Endometrial microvascular endothelial cells (primary cell): ENCODE data around the gene TMC8. TPM values are rescaled to one million over a fixed set of nuclear protein-coding genes. Genes with fewer than 3 reads are reported as not detected.

Experiments
- in situ Hi-C: cut with HindIII; loops from 2 replicates; pipeline ENCODE4 v1.10.0; 2017; ENCODE audit warnings: low sequenced_read_pairs, low pct_unique_long_range_greater_than_20kb; ENCODE audit errors: inconsistent ontology term
- total RNA-seq: library from RNA; depleted of rRNA; stranded (reverse); fragments of >200 nt; gene quantifications from one replicate; pipeline ENCODE4 v1.2.3, GENCODE V29; 2015; ENCODE audit errors: inconsistent ontology term

TMC8 gene
- total RNA-seq, 1 donor from 2014 or later = not detected

GRCh38 chr17:78144736-78145641, 14.4 kb downstream of the TMC8 start:
- in situ Hi-C loops = no loop called here

DNA sequence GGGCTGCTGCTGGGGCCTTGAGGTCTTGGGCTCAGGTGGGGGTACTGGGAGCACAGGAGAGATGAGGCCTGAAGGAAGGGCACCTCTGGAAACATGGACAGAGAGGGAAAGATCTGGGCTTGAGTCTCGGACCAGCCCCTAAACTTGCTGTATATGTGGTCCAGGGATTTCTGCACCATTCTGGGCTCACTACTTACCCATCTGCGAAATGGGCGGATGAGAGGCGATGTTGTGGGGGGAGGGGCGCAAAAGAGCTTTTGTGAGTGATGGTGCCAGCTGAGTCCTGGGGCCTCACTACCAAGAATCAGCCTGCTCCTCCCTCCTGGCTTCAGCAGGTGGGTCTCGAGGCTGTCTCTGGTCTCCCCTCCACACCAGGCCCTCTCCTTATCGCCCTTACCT, 15.9 kb downstream of the TMC8 start:
- in situ Hi-C loops = no loop called here

DNA sequence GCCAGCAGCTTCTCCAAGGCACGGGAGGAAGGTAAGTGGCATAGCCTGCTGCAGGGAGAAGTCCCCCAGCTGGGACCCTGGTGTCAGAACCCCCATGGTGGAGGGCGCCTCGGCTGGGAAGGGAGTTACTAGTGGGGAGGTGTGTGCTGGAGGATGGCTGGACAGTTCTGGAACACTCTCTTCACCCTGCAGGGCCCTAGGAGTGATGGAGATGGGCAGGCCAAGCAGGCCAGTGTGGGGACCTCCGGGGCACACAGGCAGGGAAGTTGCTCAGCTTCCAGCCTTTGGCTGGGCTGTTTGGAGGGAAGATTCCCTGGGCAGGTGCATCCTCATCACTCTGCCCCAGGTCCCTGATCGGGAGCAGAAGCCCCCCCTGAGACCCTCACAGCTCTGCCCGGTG, 16.3 kb downstream of the TMC8 start:
- in situ Hi-C loops = no loop called here

GRCh38 chr17:78147315-78147998, 16.9 kb downstream of the TMC8 start:
- in situ Hi-C loops = no loop called here

DNA sequence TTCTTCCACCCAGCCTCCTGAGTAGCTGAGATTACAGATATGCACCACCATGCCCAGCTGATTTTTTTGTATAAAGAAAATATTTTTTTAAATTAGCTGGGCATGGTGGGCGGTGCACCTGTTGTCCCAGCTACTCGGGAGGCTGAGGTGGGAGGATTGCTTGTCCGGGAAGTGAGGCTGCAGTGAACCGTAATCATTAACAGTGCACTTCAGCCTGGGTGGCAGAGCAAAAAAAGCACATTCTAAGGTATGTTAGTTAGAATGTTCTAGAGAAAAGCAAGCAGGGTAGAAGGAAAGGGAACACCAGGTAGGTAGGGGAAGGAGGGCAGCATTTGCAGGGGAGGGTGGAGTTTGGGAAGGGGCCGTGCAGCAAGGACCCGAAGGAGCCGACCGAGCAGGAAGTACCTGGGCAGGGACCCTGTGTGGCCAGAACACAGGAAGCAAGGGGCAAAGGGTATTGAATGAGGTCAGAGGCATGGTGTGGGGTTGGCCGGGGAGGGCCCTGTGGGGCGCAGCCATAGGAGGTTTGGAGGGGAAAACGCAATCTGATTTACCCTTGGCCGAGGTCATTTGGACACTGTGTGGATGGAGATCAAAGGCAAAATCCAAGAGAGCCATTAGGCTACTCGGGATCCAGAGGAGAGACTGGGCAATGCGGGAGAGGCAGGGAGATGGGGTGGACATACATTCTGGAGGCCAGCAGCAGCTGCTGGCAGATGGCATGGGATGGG, 17.9 kb downstream of the TMC8 start:
- in situ Hi-C loops = no loop called here

DNA sequence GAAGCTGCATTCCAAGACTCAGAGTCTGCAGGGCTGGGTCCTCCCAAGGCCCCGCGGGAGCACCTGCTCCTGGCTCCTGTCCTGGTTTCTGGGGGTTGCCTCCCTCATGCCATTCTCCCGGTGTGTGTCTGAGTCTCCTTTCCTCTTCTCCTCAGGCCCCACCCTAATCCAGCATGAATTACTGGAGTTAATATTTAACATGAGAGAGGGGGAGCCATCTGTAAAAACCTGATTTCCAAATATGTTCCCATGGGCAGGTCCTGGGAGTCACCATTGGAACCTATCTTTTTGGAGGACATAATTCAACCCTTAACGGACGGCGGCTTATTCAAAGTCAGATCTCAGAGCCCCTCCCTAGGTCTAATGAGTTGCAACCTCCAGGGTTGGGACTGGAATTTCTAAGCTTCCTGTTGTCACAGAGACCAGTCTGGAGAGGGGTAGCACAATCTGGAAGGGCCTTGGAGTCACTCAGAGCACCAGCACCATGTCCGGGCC, 21.0 kb downstream of the TMC8 start:
- in situ Hi-C loops = no loop called here

GRCh38 chr17:78154903-78155811, 24.6 kb downstream of the TMC8 start:
- in situ Hi-C loops = no loop called here

GRCh38 chr17:78159575-78160158, 29.1 kb downstream of the TMC8 start:
- in situ Hi-C loops = no loop called here

GRCh38 chr17:78163881-78164747, 33.5 kb downstream of the TMC8 start:
- in situ Hi-C loops = no loop called here

GRCh38 chr17:78164748-78165607, 34.4 kb downstream of the TMC8 start:
- in situ Hi-C loops = no loop called here

DNA sequence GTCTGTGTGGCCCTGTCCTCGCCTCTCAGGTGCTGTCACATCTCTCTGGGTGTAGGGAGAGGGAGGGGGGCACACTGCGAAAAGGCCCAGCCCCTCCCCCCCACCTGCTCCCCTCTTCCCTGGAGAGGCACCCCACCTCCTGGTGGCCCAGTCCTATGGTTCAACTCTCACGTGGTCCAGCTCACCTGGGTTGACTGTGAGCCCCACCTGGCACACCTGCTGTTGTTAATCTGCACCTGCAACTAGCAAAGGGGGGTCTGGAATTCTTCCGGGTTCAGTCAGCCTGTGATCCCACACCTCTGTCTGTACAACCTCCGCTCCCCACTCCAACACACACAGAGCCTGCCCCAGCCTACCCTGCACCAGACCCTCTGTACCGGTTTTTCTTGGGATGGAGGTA, 35.8 kb downstream of the TMC8 start:
- in situ Hi-C loops = no loop called here

- in situ Hi-C loops = no loop called here
Observed at GRCh38 chr17:78168242-78168902, 37.8 kb downstream of the TMC8 start, which contains the start of gene SYNGR2. Gene SYNGR2, plus strand, starts transcription at chr17:78168581. Its CDS starts 36 bp downstream, at chr17:78168617.

DNA sequence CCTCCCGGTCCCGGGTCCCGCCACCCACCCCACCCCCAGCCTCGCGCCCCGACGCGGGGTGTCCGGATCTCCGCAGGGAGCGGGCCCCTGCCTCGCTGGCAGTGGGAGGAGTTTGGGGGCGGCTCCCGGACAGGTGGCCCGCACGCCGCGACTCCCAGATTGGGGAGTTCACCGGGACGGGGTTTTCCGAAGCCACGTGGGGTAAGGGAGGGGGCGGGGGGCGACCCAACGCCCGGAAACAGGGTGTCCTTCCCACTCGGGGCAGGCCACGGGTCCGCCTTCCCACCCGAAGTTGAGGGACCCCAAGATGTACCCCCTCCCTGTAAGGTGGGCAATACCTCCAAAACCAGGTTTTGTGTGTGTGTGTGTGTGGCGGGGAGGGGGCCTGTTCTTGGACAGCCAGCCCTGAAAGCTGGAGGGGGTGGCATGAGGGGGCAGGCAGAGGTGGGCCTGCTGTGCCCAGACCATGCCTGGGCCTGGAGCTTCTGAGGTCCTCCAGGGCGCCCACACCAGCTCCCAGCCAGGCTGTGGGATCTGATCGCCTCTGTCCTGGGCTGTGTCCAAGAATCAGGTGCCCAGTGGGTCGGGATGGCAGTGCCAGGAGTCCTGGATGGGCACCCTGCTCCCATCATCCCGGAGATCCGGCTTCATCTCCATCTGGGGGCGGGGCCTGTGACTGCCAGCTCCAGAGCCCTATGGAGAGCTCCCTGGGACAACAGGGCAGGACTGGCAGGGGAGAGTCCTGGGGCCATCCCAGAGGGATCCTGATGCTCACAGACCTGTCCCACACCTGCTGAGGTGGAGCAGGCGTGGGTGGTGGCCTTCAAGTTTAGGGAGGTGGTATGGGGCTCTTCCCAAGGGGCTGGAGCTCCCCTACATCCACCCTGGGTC, 38.6 kb downstream of the TMC8 start:
- in situ Hi-C loops = no loop called here

DNA sequence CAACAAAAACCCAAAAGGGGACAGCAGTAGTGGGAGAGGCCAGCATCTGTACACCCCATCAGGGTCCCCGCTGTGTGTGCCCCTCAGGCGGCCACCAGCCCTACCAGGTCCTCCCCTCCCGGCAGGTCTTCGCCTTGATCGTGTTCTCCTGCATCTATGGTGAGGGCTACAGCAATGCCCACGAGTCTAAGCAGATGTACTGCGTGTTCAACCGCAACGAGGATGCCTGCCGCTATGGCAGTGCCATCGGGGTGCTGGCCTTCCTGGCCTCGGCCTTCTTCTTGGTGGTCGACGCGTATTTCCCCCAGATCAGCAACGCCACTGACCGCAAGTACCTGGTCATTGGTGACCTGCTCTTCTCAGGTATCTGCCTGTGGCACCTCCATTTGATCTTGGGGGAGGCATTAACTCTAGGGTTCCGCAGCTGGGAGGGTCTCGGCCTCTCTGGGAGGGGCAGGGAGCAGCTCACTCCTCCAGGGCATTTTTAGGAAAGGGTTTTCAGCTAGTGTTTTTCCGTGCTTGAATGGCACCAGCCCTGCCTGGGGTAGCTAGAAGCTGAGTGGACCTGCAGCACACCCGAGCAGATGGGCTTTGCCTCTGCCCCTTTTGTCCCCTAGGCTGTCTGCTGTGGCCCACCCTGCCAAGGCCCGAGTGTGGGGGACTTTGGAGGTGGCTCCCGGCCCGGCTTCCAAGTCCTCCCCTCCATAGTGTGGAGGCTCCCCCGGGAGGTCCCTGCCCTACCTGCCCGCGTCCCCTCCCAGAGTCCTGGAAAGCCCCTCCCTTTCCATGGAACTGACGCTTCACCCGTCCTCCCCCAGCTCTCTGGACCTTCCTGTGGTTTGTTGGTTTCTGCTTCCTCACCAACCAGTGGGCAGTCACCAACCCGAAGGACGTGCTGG, 40.4 kb downstream of the TMC8 start:
- in situ Hi-C loops = no loop called here
